Prostate gland (tissue), 2 donors: ENCODE measurements around the gene MSH4.
"Not testable (repeated sequence)": the region's sequence is repeated elsewhere in the genome, so short reads cannot be mapped to it uniquely, and the experiment has no call there.

Experiments used
- CTCF ChIP-seq, 4 experiments: fragments of 200-600 bp in 2 of 4; fragments of 450-650 bp in 2 of 4; sonication (generic) in 2 of 4; IDR thresholded peaks; 1 replicate in 3 of 4; 2 replicates in 1 of 4; pipeline ENCODE4 v1.5.1; 2016 to 2019; ENCODE audit warnings: antibody characterized with exemption in 4 of 4, mild to moderate bottlenecking in 2 of 4, moderate library complexity in 2 of 4
- POLR2A ChIP-seq: fragments of 450-650 bp; IDR thresholded peaks from one replicate; pipeline ENCODE4 v1.6.1; 2016; ENCODE audit warnings: antibody characterized with exemption, mild to moderate bottlenecking

- not testable (repeated sequence) for TF ChIP-seq CTCF (IDR thresholded peaks at IDR 0.05); POLR2A
Observed at GRCh38 chr1:75823596-75823995, 26.9 kb downstream of the MSH4 start.
